GM12872 (cell line): Measurements from ENCODE around the gene PRXL2A.

ENCODE experiments used
- CTCF ChIP-seq: IDR thresholded peaks from 3 replicates; pipeline ENCODE4 v1.5.1; 2011; ENCODE audit warnings: low read depth, mild to moderate bottlenecking, low read length, moderate library complexity; ENCODE audit not compliant: insufficient read depth

The PRXL2A gene

GRCh38 chr10:80471001-80471400 is 62.6 kb downstream of the PRXL2A start:
- no peak for TF ChIP-seq CTCF

GRCh38 chr10:80471715-80472233 is 63.4 kb downstream of the PRXL2A start:
- no peak for TF ChIP-seq CTCF

- 0 out of 3 replicates have a peak, but pooled peaks have one; percentile 22 for TF ChIP-seq CTCF
Observed at GRCh38 chr10:80472234-80473095, 64.1 kb downstream of the PRXL2A start.

GRCh38 chr10:80473096-80473657 is 64.8 kb downstream of the PRXL2A start:
- no peak for TF ChIP-seq CTCF

- TF ChIP-seq CTCF, result no peak
Observed at GRCh38 chr10:80473692-80474596, 65.6 kb downstream of the PRXL2A start.

- no peak for TF ChIP-seq CTCF
Observed at GRCh38 chr10:80474597-80474910, 66.2 kb downstream of the PRXL2A start.

- TF ChIP-seq CTCF, result no peak
Observed at GRCh38 chr10:80474941-80475340, 66.6 kb downstream of the PRXL2A start.
